ENCODE results near the gene CCDC40.
"Not testable (repeated sequence)": the region's sequence is repeated elsewhere in the genome, so short reads cannot be mapped to it uniquely, and the experiment has no call there.

Gene CCDC40

DNA sequence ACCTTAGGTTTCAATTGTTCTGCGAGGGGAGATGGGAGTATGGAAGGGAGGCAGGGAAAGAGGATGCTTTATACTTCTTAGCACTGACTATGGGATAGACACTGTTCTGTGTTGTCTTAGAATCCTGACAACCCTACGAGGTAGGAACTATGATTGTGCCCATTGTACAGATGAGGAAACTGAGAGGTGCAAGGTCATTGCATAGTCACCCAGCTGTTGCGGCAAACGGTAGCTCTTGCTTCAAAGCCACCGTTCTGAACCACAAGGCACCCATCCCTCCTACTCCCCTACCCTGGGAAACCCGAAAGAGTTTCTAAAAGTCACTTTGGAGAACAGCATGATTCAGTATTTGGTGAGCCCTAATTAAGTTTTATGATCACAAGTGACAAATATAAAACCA is 7.5 kb downstream of the CCDC40 start:
- H3K9ac ChIP-seq = no peak overlapping the region
- H3K4me3 ChIP-seq (ENCODE audit: low read depth, low read length) = no peak overlapping the region
- no peak overlapping the region for H2AFZ ChIP-seq
- H3K36me3 ChIP-seq (ENCODE audit: control insufficient read depth, insufficient read depth, low read length) = no peaks in the 10 kb centered on the region
- H3K4me2 ChIP-seq (ENCODE audit: low read length) = no peak overlapping the region
- H3K27ac ChIP-seq = no peak overlapping the region
- H3K9me3 ChIP-seq (ENCODE audit: control insufficient read depth, low read length) = no peaks in the 10 kb centered on the region
- no peaks in the 10 kb centered on the region for H3K4me1 ChIP-seq
- H3K79me2 ChIP-seq = no peaks in the 10 kb centered on the region
- H3K27me3 ChIP-seq (ENCODE audit: control insufficient read depth, insufficient read depth, low read length) = no peaks in the 10 kb centered on the region
- TF ChIP-seq, protein P1, sequence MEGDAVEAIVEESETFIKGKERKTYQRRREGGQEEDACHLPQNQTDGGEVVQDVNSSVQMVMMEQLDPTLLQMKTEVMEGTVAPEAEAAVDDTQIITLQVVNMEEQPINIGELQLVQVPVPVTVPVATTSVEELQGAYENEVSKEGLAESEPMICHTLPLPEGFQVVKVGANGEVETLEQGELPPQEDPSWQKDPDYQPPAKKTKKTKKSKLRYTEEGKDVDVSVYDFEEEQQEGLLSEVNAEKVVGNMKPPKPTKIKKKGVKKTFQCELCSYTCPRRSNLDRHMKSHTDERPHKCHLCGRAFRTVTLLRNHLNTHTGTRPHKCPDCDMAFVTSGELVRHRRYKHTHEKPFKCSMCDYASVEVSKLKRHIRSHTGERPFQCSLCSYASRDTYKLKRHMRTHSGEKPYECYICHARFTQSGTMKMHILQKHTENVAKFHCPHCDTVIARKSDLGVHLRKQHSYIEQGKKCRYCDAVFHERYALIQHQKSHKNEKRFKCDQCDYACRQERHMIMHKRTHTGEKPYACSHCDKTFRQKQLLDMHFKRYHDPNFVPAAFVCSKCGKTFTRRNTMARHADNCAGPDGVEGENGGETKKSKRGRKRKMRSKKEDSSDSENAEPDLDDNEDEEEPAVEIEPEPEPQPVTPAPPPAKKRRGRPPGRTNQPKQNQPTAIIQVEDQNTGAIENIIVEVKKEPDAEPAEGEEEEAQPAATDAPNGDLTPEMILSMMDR (IDR thresholded peaks at IDR 0.05) = no peak

DNA sequence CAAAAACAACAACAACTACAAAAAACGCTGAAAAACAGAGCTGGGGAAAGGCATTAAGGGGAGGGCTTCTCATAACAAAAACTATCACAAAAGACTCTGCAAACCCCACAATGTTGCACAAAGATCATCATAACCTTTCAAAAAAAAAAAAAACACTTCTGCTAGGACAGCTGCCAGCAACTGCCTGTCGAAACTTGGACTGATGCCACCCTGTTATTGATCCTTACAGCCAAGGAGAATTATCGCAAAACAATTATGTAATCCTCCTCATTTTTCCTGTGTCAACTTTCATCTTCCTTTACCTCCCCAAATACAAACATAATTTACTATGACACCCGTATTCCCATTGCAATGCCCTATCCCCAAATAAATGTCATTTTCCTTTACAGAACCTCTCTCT is 9.3 kb downstream of the CCDC40 start:
- Histone ChIP-seq H3K9ac (no peak overlapping the region), H3K4me2 (ENCODE audit: low read length) (no peak overlapping the region), H3K36me3 (ENCODE audit: control insufficient read depth, insufficient read depth, low read length) (no peaks in the 10 kb centered on the region), H2AFZ (no peak overlapping the region), H3K27ac (no peak overlapping the region), H3K4me3 (ENCODE audit: low read depth, low read length) (no peak overlapping the region), H3K4me1 (no peaks in the 10 kb centered on the region), H3K9me3 (ENCODE audit: control insufficient read depth, low read length) (no peaks in the 10 kb centered on the region), H3K27me3 (ENCODE audit: control insufficient read depth, insufficient read depth, low read length) (no peaks in the 10 kb centered on the region), H3K79me2 (no peaks in the 10 kb centered on the region)
- TF ChIP-seq, protein P1 (IDR thresholded peaks at IDR 0.05) = no peak

DNA sequence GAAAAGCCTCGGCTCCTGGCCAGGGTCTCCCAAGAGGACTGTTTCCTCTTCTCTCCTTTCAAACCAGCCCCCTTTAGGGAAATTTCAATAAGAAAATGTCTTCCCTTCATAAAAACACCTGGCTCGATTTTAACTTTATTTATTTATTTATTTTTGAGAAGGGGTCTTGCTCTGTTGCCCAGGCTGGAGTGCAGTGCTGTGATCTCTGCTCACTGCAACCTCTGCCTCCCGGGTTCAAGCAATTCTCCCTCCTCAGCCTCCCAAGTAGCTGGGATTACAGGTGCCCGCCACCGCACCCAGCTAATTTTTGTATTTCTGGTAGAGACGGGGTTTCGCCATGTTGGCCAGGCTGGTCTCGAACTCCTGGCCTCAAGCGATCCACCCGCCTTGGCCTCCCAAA is 10.3 kb downstream of the CCDC40 start:
- not testable (repeated sequence) for H3K4me2 ChIP-seq (ENCODE audit: low read length); H2AFZ ChIP-seq; H3K4me3 ChIP-seq (ENCODE audit: low read depth, low read length); H3K9me3 ChIP-seq (ENCODE audit: control insufficient read depth, low read length); H3K9ac ChIP-seq; H3K4me1 ChIP-seq; H3K79me2 ChIP-seq; H3K36me3 ChIP-seq (ENCODE audit: control insufficient read depth, insufficient read depth, low read length); H3K27ac ChIP-seq; H3K27me3 ChIP-seq (ENCODE audit: control insufficient read depth, insufficient read depth, low read length)

DNA sequence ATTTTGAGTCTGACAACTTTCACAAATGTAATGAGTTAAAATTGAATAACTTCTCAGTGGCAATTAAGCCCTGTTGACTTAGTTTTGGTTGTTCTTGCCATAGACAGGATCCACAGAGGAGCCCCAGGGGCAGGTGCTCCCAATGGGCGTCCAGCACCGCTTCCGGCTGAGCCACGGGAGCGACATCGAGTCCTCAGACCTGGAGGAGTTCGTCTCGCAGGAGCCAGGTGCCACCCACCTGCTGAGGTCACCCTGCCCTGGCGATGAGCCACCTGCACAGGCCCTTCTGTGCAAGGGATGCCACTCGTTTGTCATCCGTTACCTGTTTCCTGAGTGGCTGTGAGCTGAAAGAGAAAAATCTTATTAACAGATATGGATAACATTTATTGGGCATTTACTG is 10.7 kb downstream of the CCDC40 start:
- Histone ChIP-seq H3K27me3 (ENCODE audit: control insufficient read depth, insufficient read depth, low read length) (no peaks in the 10 kb centered on the region), H3K27ac (no peak overlapping the region), H3K4me3 (ENCODE audit: low read depth, low read length) (no peak overlapping the region), H3K4me2 (ENCODE audit: low read length) (no peak overlapping the region), H3K4me1 (no peaks in the 10 kb centered on the region), H3K36me3 (ENCODE audit: control insufficient read depth, insufficient read depth, low read length) (no peaks in the 10 kb centered on the region), H3K9me3 (ENCODE audit: control insufficient read depth, low read length) (no peaks in the 10 kb centered on the region), H2AFZ (no peak overlapping the region), H3K79me2 (no peaks in the 10 kb centered on the region), H3K9ac (no peak overlapping the region)
- TF ChIP-seq, protein P1 (IDR thresholded peaks at IDR 0.05) = no peak

DNA sequence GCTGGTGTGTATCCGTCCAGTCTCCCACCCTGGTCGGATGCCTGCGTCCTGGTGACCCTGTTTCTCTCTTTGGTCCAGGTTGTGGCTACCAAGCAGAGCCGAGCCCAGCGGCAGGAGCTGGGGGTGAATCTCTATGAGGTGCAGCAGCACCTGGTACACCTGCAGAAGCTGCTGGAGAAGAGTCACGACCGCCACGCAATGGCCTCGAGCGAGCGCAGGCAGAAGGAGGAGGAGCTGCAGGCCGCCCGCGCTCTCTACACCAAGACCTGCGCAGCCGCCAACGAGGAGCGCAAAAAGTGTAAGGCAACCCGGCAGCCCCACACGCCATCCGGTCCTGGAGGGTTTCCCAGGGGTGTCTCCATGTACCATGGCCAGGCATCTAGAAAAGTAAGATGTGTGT is 13.5 kb downstream of the CCDC40 start:
- TF ChIP-seq, protein P1 (IDR thresholded peaks at IDR 0.05) = no peak
- H3K79me2 ChIP-seq = no peaks in the 10 kb centered on the region
- H3K4me1 ChIP-seq = no peaks in the 10 kb centered on the region
- H2AFZ ChIP-seq = no peak overlapping the region
- H3K36me3 ChIP-seq (ENCODE audit: control insufficient read depth, insufficient read depth, low read length) = no peaks in the 10 kb centered on the region
- H3K4me2 ChIP-seq (ENCODE audit: low read length) = no peak overlapping the region
- H3K4me3 ChIP-seq (ENCODE audit: low read depth, low read length) = no peak overlapping the region
- no peak overlapping the region for H3K27ac ChIP-seq
- no peak overlapping the region for H3K9ac ChIP-seq
- H3K9me3 ChIP-seq (ENCODE audit: control insufficient read depth, low read length) = no peaks in the 10 kb centered on the region
- H3K27me3 ChIP-seq (ENCODE audit: control insufficient read depth, insufficient read depth, low read length) = no peaks in the 10 kb centered on the region
